Caco-2 (cell line): ENCODE data around the gene PDE7B. TPM values are rescaled to one million over a fixed set of nuclear protein-coding genes. Genes with fewer than 3 reads are reported as not detected.

Experiments used
- BruUV-seq: library from RNA; stranded (reverse); fragments of 400-500 nt; replicated peaks from 2 replicates; lab custom pipeline; 2021; lab: Mats Ljungman, UMichigan
- CTCF ChIA-PET: fragments of 300-600 bp; sonication (Branson Sonifier 250); formaldehyde crosslinking; loops from one replicate; lab custom pipeline; 2022; ENCODE audit warnings: antibody characterized with exemption; lab: Charles Lee
- POLR2A ChIA-PET: fragments of 300-600 bp; sonication (Branson Sonifier 250); formaldehyde crosslinking; loops from one replicate; lab custom pipeline; 2022; ENCODE audit warnings: antibody characterized with exemption; lab: Charles Lee
- DNase-seq, 2 experiments: peaks; one replicate each; pipeline versions ENCODE4 v3.0.0 to v3.0.0-alpha.2; 2020 to 2022
- H3K27me3 ChIP-seq: replicated peaks from 2 replicates; pipeline ENCODE4 v1.6.0; 2011; ENCODE audit warnings: low read length; ENCODE audit not compliant: control insufficient read depth, insufficient read depth
- H3K36me3 ChIP-seq: 2 replicates; pipeline ENCODE4 v1.5.1; 2011; ENCODE audit warnings: low read length; ENCODE audit not compliant: control insufficient read depth, insufficient read depth
- H3K4me1 ChIP-seq: fragments of 250-450 bp; sonication (Bioruptor Pico); 2 replicates; pipeline ENCODE4 v1.5.1; 2020; ENCODE audit warnings: mild to moderate bottlenecking
- H3K4me3 ChIP-seq: 2 replicates; pipeline ENCODE4 v1.5.1; 2011; ENCODE audit warnings: low read depth, mild to moderate bottlenecking, control low read depth, low read length
- H3K9me3 ChIP-seq: fragments of 250-450 bp; sonication (Bioruptor Pico); 2 replicates; pipeline ENCODE4 v1.5.1; 2020; ENCODE audit warnings: mild to moderate bottlenecking, moderate library complexity
- H3K27ac Mint-ChIP-seq: one replicate; pipeline ENCODE4 v1.8.0; 2022; ENCODE audit warnings: mixed read lengths; ENCODE audit not compliant: unreplicated experiment
- H3K27me3 Mint-ChIP-seq: one replicate; pipeline ENCODE4 v1.8.0; 2022; ENCODE audit warnings: mixed read lengths; ENCODE audit not compliant: insufficient read depth, unreplicated experiment
- H3K36me3 Mint-ChIP-seq: one replicate; pipeline ENCODE4 v1.8.0; 2022; ENCODE audit warnings: mild to moderate bottlenecking, mixed read lengths; ENCODE audit not compliant: insufficient read depth, unreplicated experiment
- H3K4me1 Mint-ChIP-seq: one replicate; pipeline ENCODE4 v1.8.0; 2022; ENCODE audit warnings: low read depth, mixed read lengths; ENCODE audit not compliant: unreplicated experiment
- H3K4me3 Mint-ChIP-seq: one replicate; pipeline ENCODE4 v1.8.0; 2022; ENCODE audit warnings: mild to moderate bottlenecking, moderate library complexity, mixed read lengths; ENCODE audit not compliant: unreplicated experiment
- H3K9me3 Mint-ChIP-seq: one replicate; pipeline ENCODE4 v1.8.0; 2022; ENCODE audit warnings: mixed read lengths; ENCODE audit not compliant: unreplicated experiment
- CTCF ChIP-seq, 2 experiments: fragments of 200-600 bp in 1 of 2; IDR thresholded peaks; 1 replicate in 1 of 2; 2 replicates in 1 of 2; pipeline versions ENCODE4 v1.5.1 to v1.8.0; 2011 to 2022; ENCODE audit warnings: antibody characterized with exemption in 1 of 2, control low read depth in 1 of 2, inconsistent platforms in 1 of 2, low read depth in 1 of 2, low read length in 1 of 2, mild to moderate bottlenecking in 1 of 2, moderate library complexity in 1 of 2; ENCODE audit not compliant: insufficient read depth in 1 of 2, severe bottlenecking in 1 of 2, unreplicated experiment in 1 of 2
- intact Hi-C: fragments of 100-400 bp; cut with micrococcal nuclease; formaldehyde crosslinking; loops from one replicate; pipeline ENCODE4 v1.10.0; 2022; ENCODE audit not compliant: unreplicated experiment
- total RNA-seq: library from RNA; stranded (reverse); gene quantifications from 2 replicates; pipeline ENCODE4 v1.2.3, GENCODE V29; 2022

Gene PDE7B
- total RNA-seq, 1 experiment from 2014 or later, result not detected

- H3K27me3 ChIP-seq, result no peaks in the 10 kb centered on the region; the same call in 1 of the 2 replicates
- H3K36me3 ChIP-seq, result no peaks in the 10 kb centered on the region
- H3K4me1 ChIP-seq, result no peaks in the 10 kb centered on the region
Observed at GRCh38 chr6:135875446-135875845, 23.9 kb downstream of the PDE7B start.

DNA sequence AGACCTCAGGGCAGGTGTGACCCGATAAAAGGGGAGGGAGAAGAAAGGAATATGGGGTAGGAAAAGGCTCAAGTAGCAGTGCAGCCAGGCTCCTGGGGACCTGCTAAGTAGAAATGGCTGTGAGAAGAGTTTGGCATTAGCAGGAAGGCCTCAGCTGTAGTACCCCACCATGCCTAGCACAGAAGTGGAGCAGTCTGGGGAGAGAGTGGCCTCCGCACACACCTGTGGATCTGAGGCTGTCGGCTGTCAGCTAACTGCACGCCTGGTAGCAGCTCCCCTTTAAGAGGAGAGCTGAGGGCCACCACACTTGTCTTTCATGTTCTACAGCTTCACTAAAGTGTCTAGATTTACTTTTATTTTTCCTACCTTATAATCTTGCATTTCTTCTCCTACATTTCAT, 24.6 kb downstream of the PDE7B start:
- no TSS peak for BruUV-seq
- TF ChIP-seq CTCF (IDR thresholded peaks at IDR 0.05; ENCODE audit: insufficient read depth in 1 of 2, low read depth in 1 of 2, low read length in 1 of 2, severe bottlenecking in 1 of 2, unreplicated experiment in 1 of 2), result no peak

More at GRCh38 chr6:135875446-135875845, 23.9 kb downstream of the PDE7B start:
- H3K9me3 Mint-ChIP-seq, result no peaks in the 10 kb centered on the region
- no peak for TF ChIP-seq CTCF (IDR thresholded peaks at IDR 0.05; ENCODE audit: insufficient read depth in 1 of 2, low read depth in 1 of 2, low read length in 1 of 2, severe bottlenecking in 1 of 2, unreplicated experiment in 1 of 2)
- no peak overlapping the region for H3K27ac Mint-ChIP-seq
- Histone ChIP-seq H3K9me3 (peaks cover 4% of the 10 kb centered on the region; the same call in 1 of the 2 replicates), H3K4me3 (no peak overlapping the region)
- no peaks in the 10 kb centered on the region for H3K4me1 Mint-ChIP-seq
- intact Hi-C loops, result no loop called here
- DNase-seq, result no peak
- no TSS peak for BruUV-seq
- no peaks in the 10 kb centered on the region for H3K36me3 Mint-ChIP-seq
- POLR2A ChIA-PET, result no interaction called here
- CTCF ChIA-PET, result no interaction called here
- H3K4me3 Mint-ChIP-seq, result no peak overlapping the region
- no peaks in the 10 kb centered on the region for H3K27me3 Mint-ChIP-seq

GRCh38 chr6:135877666-135878065, 26.2 kb downstream of the PDE7B start:
- intact Hi-C loops, result no loop called here
- Histone ChIP-seq H3K9me3 (peaks cover 4% of the 10 kb centered on the region; the same call in 1 of the 2 replicates), H3K4me3 (no peak overlapping the region), H3K4me1 (no peaks in the 10 kb centered on the region), H3K36me3 (no peaks in the 10 kb centered on the region), H3K27me3 (no peaks in the 10 kb centered on the region; the same call in 1 of the 2 replicates)
- ChIA-PET POLR2A (no interaction called here), CTCF (no interaction called here)
- no peaks in the 10 kb centered on the region for H3K27me3 Mint-ChIP-seq
- no TSS peak for BruUV-seq
- DNase-seq, result no peak
- H3K9me3 Mint-ChIP-seq, result no peaks in the 10 kb centered on the region
- no peaks in the 10 kb centered on the region for H3K36me3 Mint-ChIP-seq
- H3K4me3 Mint-ChIP-seq, result no peak overlapping the region
- H3K27ac Mint-ChIP-seq, result no peak overlapping the region
- no peak for TF ChIP-seq CTCF (IDR thresholded peaks at IDR 0.05; ENCODE audit: insufficient read depth in 1 of 2, low read depth in 1 of 2, low read length in 1 of 2, severe bottlenecking in 1 of 2, unreplicated experiment in 1 of 2)
- H3K4me1 Mint-ChIP-seq, result no peaks in the 10 kb centered on the region

More for the DNA sequence above, 24.6 kb downstream of the PDE7B start:
- Histone ChIP-seq H3K27me3 (no peaks in the 10 kb centered on the region; the same call in 1 of the 2 replicates), H3K9me3 (peaks cover 4% of the 10 kb centered on the region; the same call in 1 of the 2 replicates), H3K4me1 (no peaks in the 10 kb centered on the region), H3K4me3 (no peak overlapping the region), H3K36me3 (no peaks in the 10 kb centered on the region)
- Mint-ChIP-seq H3K4me3 (no peak overlapping the region), H3K9me3 (no peaks in the 10 kb centered on the region), H3K27ac (no peak overlapping the region), H3K4me1 (no peaks in the 10 kb centered on the region), H3K36me3 (no peaks in the 10 kb centered on the region), H3K27me3 (no peaks in the 10 kb centered on the region)
- DNase-seq, result no peak
- intact Hi-C loops, result no loop called here
- ChIA-PET POLR2A (no interaction called here), CTCF (no interaction called here)
